Measurements from ENCODE around the gene TRIM39. TPM values are rescaled to one million over a fixed set of nuclear protein-coding genes. Genes with fewer than 3 reads are reported as not detected.
"Not testable (repeated sequence)": the region's sequence is repeated elsewhere in the genome, so short reads cannot be mapped to it uniquely, and the experiment has no call there.

TRIM39 gene
- total RNA-seq, 1 donor from 2014 or later, result 9.0 TPM

- intact Hi-C loops (cut with micrococcal nuclease), result no loop called here
- ATAC-seq, result no peak
- DNase-seq, result no peak
Measured at GRCh38 chr6:30356536-30356935, 29.8 kb downstream of the TRIM39 start.

GRCh38 chr6:30357678-30358540, 31.2 kb downstream of the TRIM39 start:
- intact Hi-C loops (cut with micrococcal nuclease), result no loop called here
- DNase-seq (no peak), ATAC-seq (peak; percentile 60)

DNA sequence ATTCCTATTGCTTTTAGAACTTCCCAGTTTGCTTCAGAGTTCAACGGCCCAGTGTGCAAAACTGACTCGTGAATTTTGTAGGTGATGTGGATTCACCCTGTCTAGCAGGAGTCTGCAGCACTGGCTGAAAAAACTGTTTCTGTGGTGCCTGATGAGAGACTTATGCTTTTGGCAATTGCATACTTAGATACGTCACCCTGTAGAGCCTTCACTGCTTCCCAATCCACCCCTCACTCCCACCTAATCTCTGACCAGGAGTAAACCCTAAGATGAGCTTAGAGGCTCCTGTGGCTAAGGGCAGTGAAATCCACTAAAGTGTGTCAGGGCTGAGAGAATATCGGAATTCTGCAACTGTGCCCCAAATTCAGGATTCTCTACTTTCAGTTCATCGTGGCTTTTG, 32.5 kb downstream of the TRIM39 start:
- DNase-seq, result no peak
- intact Hi-C loops (cut with micrococcal nuclease), result no loop called here
- ATAC-seq, result no peak

GRCh38 chr6:30360139-30360538, 33.4 kb downstream of the TRIM39 start:
- ATAC-seq, result no peak
- intact Hi-C loops (cut with micrococcal nuclease), result no loop called here
- DNase-seq, result no peak

- intact Hi-C loops (cut with micrococcal nuclease), result no loop called here
- no peak for ATAC-seq
- no peak for DNase-seq
Measured at GRCh38 chr6:30361661-30362060, 34.9 kb downstream of the TRIM39 start.

GRCh38 chr6:30363459-30363858, 36.7 kb downstream of the TRIM39 start:
- DNase-seq (no peak), ATAC-seq (no peak)
- intact Hi-C loops (cut with micrococcal nuclease), result no loop called here

DNA sequence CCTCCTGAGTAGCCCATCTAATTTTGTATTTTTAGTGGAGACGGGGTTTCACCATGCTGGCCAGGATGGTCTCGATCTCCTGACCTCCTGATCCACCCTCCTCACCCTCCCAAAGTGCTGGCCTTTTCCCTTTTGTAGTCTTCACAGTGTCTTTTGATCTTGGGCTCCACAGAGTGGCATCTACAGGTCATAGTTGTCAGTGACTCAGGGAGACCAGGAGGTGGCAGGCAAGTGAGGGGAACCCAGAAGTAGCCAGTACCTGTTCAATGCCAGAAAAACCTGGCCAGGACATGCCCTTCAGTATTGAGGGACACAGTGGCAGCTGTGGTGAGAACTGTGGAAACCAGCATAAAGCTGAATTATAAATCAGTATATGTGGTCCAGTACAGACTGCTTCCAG, 37.9 kb downstream of the TRIM39 start:
- no peak for DNase-seq
- no peak for ATAC-seq
- intact Hi-C loops (cut with micrococcal nuclease), result no loop called here

- DNase-seq; ATAC-seq; intact Hi-C loops (cut with micrococcal nuclease): not testable (repeated sequence)
Measured at GRCh38 chr6:30369280-30369679, 42.6 kb downstream of the TRIM39 start.

GRCh38 chr6:30378290-30378937, 51.7 kb downstream of the TRIM39 start:
- ATAC-seq (no peak), DNase-seq (no peak)
- intact Hi-C loops (cut with micrococcal nuclease), result no loop called here

- no peak for ATAC-seq
- no peak for DNase-seq
- intact Hi-C loops (cut with micrococcal nuclease), result no loop called here
Measured at GRCh38 chr6:30380464-30380863, 53.7 kb downstream of the TRIM39 start.

DNA sequence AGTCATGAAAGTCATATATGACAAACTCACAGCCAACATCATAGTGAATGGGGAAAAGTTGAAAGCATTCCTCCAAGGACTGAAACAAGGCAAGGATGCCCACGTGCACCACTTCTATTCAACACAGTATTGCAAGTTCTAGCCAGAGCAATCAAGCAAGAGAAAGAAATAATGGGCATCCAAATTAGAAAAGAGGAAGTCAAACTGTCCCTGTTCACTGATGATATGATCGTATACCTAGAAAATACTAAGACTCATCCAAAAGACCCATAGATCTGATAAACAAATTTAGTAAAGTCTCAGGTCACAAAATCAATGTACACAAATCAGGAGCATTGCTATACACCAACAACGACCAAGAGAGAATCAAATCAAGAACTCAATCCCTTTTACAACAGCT, 59.4 kb downstream of the TRIM39 start:
- no peak for DNase-seq
- intact Hi-C loops (cut with micrococcal nuclease), result no loop called here
- no peak for ATAC-seq

DNA sequence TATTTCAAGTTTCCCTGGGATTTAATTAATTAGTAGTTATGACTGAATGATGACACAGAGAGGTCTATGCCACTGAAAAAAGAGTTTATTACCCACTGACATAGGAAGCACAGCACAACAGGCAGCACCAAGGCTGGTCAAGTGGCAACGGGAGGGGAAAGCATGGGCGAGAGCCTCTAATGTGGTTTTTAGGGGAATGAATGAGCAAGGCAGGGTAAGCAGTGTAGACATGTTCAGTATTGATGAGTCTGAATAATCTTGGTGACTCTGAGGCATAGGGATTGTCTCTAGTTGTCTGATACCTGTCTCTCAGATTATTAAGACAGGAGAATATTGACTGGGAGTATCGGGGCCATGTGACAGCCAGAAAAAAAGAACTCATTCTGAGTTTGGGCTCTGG, 64.5 kb downstream of the TRIM39 start:
- DNase-seq (no peak), ATAC-seq (no peak)
- intact Hi-C loops (cut with micrococcal nuclease), result no loop called here

Other genes with a start within 250 kb of the TRIM39 start
- not detected for gene TRIM31, start 213.8 kb upstream of the TRIM39 start, total RNA-seq
- not detected for gene TRIM40, start 190.8 kb upstream of the TRIM39 start, total RNA-seq
- not detected for gene TRIM10, start 165.7 kb upstream of the TRIM39 start, total RNA-seq
- gene TRIM15, start 163.4 kb upstream of the TRIM39 start, total RNA-seq, result not detected
- gene TRIM26, start 113.5 kb upstream of the TRIM39 start, total RNA-seq, result 21.9 TPM
- 25.5 TPM for gene RPP21, start 18.2 kb downstream of the TRIM39 start, total RNA-seq
- gene HLA-E, start 162.6 kb downstream of the TRIM39 start, total RNA-seq, result 155 TPM
- gene GNL1, start 229.6 kb downstream of the TRIM39 start, total RNA-seq, result 18.4 TPM
- 2.9 TPM for gene PRR3, start 230.4 kb downstream of the TRIM39 start, total RNA-seq
- gene ABCF1, start 244.5 kb downstream of the TRIM39 start, total RNA-seq, result 37.8 TPM

Measured in left ventricle myocardium superior (tissue), 1 donor.